ENCODE results near the gene ADARB1. TPM values are rescaled to one million over a fixed set of nuclear protein-coding genes. Genes with fewer than 3 reads are reported as not detected.

The ADARB1 gene
- total and polyA plus RNA-seq, 2 of the 8 experiments (the other 6 are each of a cell fraction or from before 2014, with no cell fraction given): 4.7 to 14.9 TPM

- Histone ChIP-seq H2BK20ac (ENCODE audit: low read length) (no peak overlapping the region), H4K8ac (ENCODE audit: extremely low read depth, insufficient read depth, low read length) (no peak overlapping the region), H4K5ac (ENCODE audit: insufficient read length, low read depth, low read length) (no peak overlapping the region), H3K23me2 (ENCODE audit: low read depth, low read length) (peaks cover 8% of the 10 kb centered on the region; the same call in 1 of the 2 replicates), H3K9me3 (ENCODE audit: insufficient read depth in 2 of 2, low read depth in 1 of 2, low read length in 1 of 2) (no peaks in the 10 kb centered on the region), H2BK15ac (ENCODE audit: low read length) (peak overlapping the region; percentile 72; the same call in 1 of the 2 replicates), H3K4me2 (ENCODE audit: insufficient read depth in 1 of 2, low read depth in 2 of 2, low read length in 2 of 2) (peak overlapping the region in 1 of 2 experiments; percentile 71; a peak in 1 of 4 replicates), H3K18ac (ENCODE audit: extremely low read depth, low read length) (no peak overlapping the region), H3K79me1 (ENCODE audit: low read depth, low read length) (no peaks in the 10 kb centered on the region), H3K4me3 (ENCODE audit: extremely low read depth in 1 of 4, insufficient read depth in 2 of 4, low read depth in 3 of 4, low read length in 4 of 4) (peak overlapping the region in 1 of 4 experiments; percentile 66; a peak in 1 of 8 replicates), H3K14ac (ENCODE audit: insufficient read length) (no peak overlapping the region), H3K4me1 (replicated peaks in 1 of 4; ENCODE audit: control insufficient read depth in 3 of 4, insufficient read depth in 4 of 4, low read length in 3 of 4) (peaks cover 0 to 7% (median 4%) of the 10 kb centered on the region in 4 experiments; a peak in 3 of 7 replicates), H3K4ac (replicated peaks; ENCODE audit: insufficient read length, low read depth, low read length) (no peak overlapping the region), H3K56ac (replicated peaks; ENCODE audit: insufficient read length, low read depth, low read length) (no peak overlapping the region), H2BK5ac (ENCODE audit: low read depth, low read length) (no peak overlapping the region), H2AFZ (ENCODE audit: low read length) (no peak overlapping the region), H2AK5ac (ENCODE audit: low read depth, low read length) (no peak overlapping the region), H3K27ac (ENCODE audit: low read depth, low read length) (no peak overlapping the region), H3K36me3 (ENCODE audit: control insufficient read depth in 2 of 4, insufficient read depth in 4 of 4, low read length in 3 of 4) (no peaks in the 10 kb centered on the region), H3K9ac (replicated peaks in 1 of 4; ENCODE audit: extremely low read depth in 1 of 4, low read depth in 3 of 4, low read length in 3 of 4) (no peak overlapping the region), H3K27me3 (replicated peaks in 1 of 4; ENCODE audit: control insufficient read depth in 3 of 4, extremely low read depth in 1 of 4, insufficient read depth in 3 of 4, low read length in 3 of 4) (peaks cover 4 to 18% (median 14%) of the 10 kb centered on the region in 4 experiments; a peak in 6 of 7 replicates), H3K23ac (ENCODE audit: insufficient read length) (no peak overlapping the region), H3K79me2 (ENCODE audit: control insufficient read depth in 1 of 2, insufficient read depth in 2 of 2, low read length in 2 of 2) (no peaks in the 10 kb centered on the region; a peak in 1 of 4 replicates), H2BK120ac (replicated peaks; ENCODE audit: low read depth, low read length) (no peak overlapping the region), H4K20me1 (replicated peaks in 1 of 2; ENCODE audit: control insufficient read depth in 1 of 2, insufficient read depth in 2 of 2, low read length in 2 of 2) (peaks cover 3 to 11% of the 10 kb centered on the region in 2 experiments), H2BK12ac (ENCODE audit: low read depth, low read length) (0 out of 2 replicates have a peak overlapping the region, but pooled peaks have one; percentile 17), H4K91ac (replicated peaks; ENCODE audit: insufficient read length, low read length) (no peak overlapping the region)
- 90% methylated on average over 22 of the region's 29 CpGs; no CpG with 5 or more reads in 1 of the 2 experiments for WGBS, 2 experiments (ENCODE audit: extremely low coverage in 1 of 2, insufficient coverage in 1 of 2, insufficient read length in 1 of 2, insufficient replicate concordance in 2 of 2, low coverage in 1 of 2, low lambda C conversion rate in 2 of 2, missing lambda C conversion rate in 1 of 2)
- peak; percentile 63 for TF ChIP-seq TEAD4 (IDR thresholded peaks at IDR 0.05; ENCODE audit: low read depth, low read length)
- no peak for TF ChIP-seq HDAC6 (IDR thresholded peaks at IDR 0.05; ENCODE audit: low read depth, low read length)
- CTCF ChIA-PET (ENCODE audit: partially characterized antibody): interaction anchor here (0.8 to 2.8 kb wide), 3 partner anchors 24 to 65 kb away, joined by 4 to 9 read pairs (median 4); no protein-coding TSS in a partner anchor
- FAIRE-seq: no peak
- POLR2A ChIA-PET (ENCODE audit: partially characterized antibody): no interaction called here
- no peak for DNase-seq (ENCODE audit: low read depth in 1 of 2, low spot score in 2 of 2)
These were observed 1.6 kb upstream of the ADARB1 start for GRCh38 chr21:45072738-45073300.

Measured in H1 (cell line).